Panc1 (cell line): ENCODE data around the gene APEH.

Experiments
- POLR2AphosphoS5 ChIP-seq: IDR thresholded peaks from 2 replicates; pipeline ENCODE4 v1.6.1; 2012; ENCODE audit warnings: mild to moderate bottlenecking, low read depth, low read length, moderate library complexity
- TCF7L2 ChIP-seq: IDR thresholded peaks from 2 replicates; pipeline ENCODE4 v1.6.1; 2011; ENCODE audit warnings: mild to moderate bottlenecking, low read depth, low read length, inconsistent platforms
- TF ChIP-seq, protein P1 (sequence below): fragments of 450-650 bp; IDR thresholded peaks from 2 replicates; pipeline ENCODE4 v1.5.1; 2017; ENCODE audit warnings: mild to moderate bottlenecking
- TF ChIP-seq, protein P2 (sequence below), 2 experiments: IDR thresholded peaks; 2 replicates each; pipeline ENCODE4 v1.6.1; 2011 to 2012; ENCODE audit warnings: low read depth in 2 of 2, control low read depth in 1 of 2, low read length in 1 of 2, mild to moderate bottlenecking in 1 of 2, moderate library complexity in 1 of 2; ENCODE audit not compliant: insufficient read depth in 1 of 2

DNA sequence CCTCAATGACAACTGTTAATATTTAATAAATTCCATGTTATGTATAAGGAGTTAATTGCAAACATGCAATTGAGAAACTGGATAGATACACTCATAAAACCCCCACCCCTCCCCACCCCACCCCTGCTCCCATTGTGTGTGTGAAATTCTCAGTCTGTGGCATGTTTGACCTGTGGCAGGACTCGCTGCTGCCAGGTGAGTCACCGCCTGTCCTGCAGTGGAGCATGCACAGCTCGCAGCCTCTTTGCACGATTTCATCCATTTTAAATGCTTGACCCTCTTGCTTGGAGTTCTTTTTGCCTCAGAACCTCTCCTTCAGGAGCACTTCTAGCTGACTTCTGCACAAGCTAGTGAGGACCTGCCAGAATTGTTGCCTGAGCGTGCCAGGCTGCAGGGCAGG, 5.3 kb upstream of the APEH start:
- TF ChIP-seq, protein P1, sequence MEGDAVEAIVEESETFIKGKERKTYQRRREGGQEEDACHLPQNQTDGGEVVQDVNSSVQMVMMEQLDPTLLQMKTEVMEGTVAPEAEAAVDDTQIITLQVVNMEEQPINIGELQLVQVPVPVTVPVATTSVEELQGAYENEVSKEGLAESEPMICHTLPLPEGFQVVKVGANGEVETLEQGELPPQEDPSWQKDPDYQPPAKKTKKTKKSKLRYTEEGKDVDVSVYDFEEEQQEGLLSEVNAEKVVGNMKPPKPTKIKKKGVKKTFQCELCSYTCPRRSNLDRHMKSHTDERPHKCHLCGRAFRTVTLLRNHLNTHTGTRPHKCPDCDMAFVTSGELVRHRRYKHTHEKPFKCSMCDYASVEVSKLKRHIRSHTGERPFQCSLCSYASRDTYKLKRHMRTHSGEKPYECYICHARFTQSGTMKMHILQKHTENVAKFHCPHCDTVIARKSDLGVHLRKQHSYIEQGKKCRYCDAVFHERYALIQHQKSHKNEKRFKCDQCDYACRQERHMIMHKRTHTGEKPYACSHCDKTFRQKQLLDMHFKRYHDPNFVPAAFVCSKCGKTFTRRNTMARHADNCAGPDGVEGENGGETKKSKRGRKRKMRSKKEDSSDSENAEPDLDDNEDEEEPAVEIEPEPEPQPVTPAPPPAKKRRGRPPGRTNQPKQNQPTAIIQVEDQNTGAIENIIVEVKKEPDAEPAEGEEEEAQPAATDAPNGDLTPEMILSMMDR: no peak
- TF ChIP-seq POLR2AphosphoS5 (no peak), TCF7L2 (no peak)
- TF ChIP-seq, protein P2, sequence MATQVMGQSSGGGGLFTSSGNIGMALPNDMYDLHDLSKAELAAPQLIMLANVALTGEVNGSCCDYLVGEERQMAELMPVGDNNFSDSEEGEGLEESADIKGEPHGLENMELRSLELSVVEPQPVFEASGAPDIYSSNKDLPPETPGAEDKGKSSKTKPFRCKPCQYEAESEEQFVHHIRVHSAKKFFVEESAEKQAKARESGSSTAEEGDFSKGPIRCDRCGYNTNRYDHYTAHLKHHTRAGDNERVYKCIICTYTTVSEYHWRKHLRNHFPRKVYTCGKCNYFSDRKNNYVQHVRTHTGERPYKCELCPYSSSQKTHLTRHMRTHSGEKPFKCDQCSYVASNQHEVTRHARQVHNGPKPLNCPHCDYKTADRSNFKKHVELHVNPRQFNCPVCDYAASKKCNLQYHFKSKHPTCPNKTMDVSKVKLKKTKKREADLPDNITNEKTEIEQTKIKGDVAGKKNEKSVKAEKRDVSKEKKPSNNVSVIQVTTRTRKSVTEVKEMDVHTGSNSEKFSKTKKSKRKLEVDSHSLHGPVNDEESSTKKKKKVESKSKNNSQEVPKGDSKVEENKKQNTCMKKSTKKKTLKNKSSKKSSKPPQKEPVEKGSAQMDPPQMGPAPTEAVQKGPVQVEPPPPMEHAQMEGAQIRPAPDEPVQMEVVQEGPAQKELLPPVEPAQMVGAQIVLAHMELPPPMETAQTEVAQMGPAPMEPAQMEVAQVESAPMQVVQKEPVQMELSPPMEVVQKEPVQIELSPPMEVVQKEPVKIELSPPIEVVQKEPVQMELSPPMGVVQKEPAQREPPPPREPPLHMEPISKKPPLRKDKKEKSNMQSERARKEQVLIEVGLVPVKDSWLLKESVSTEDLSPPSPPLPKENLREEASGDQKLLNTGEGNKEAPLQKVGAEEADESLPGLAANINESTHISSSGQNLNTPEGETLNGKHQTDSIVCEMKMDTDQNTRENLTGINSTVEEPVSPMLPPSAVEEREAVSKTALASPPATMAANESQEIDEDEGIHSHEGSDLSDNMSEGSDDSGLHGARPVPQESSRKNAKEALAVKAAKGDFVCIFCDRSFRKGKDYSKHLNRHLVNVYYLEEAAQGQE (IDR thresholded peaks at IDR 0.05; ENCODE audit: insufficient read depth in 1 of 2, low read depth in 2 of 2, low read length in 1 of 2): no peak
